GM12872 (cell line): ENCODE results near the gene PARVB.

Source experiments
- TF ChIP-seq, protein P1 (sequence below): IDR thresholded peaks from 3 replicates; pipeline ENCODE4 v1.5.1; 2011; ENCODE audit warnings: low read depth, mild to moderate bottlenecking, low read length, moderate library complexity; ENCODE audit not compliant: insufficient read depth

PARVB gene

GRCh38 chr22:44030051-44030701, 6.1 kb downstream of the PARVB start:
- TF ChIP-seq, protein P1, sequence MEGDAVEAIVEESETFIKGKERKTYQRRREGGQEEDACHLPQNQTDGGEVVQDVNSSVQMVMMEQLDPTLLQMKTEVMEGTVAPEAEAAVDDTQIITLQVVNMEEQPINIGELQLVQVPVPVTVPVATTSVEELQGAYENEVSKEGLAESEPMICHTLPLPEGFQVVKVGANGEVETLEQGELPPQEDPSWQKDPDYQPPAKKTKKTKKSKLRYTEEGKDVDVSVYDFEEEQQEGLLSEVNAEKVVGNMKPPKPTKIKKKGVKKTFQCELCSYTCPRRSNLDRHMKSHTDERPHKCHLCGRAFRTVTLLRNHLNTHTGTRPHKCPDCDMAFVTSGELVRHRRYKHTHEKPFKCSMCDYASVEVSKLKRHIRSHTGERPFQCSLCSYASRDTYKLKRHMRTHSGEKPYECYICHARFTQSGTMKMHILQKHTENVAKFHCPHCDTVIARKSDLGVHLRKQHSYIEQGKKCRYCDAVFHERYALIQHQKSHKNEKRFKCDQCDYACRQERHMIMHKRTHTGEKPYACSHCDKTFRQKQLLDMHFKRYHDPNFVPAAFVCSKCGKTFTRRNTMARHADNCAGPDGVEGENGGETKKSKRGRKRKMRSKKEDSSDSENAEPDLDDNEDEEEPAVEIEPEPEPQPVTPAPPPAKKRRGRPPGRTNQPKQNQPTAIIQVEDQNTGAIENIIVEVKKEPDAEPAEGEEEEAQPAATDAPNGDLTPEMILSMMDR: no peak

- TF ChIP-seq, protein P1: no peak
Observed at GRCh38 chr22:44030702-44031082, 6.6 kb downstream of the PARVB start.

DNA sequence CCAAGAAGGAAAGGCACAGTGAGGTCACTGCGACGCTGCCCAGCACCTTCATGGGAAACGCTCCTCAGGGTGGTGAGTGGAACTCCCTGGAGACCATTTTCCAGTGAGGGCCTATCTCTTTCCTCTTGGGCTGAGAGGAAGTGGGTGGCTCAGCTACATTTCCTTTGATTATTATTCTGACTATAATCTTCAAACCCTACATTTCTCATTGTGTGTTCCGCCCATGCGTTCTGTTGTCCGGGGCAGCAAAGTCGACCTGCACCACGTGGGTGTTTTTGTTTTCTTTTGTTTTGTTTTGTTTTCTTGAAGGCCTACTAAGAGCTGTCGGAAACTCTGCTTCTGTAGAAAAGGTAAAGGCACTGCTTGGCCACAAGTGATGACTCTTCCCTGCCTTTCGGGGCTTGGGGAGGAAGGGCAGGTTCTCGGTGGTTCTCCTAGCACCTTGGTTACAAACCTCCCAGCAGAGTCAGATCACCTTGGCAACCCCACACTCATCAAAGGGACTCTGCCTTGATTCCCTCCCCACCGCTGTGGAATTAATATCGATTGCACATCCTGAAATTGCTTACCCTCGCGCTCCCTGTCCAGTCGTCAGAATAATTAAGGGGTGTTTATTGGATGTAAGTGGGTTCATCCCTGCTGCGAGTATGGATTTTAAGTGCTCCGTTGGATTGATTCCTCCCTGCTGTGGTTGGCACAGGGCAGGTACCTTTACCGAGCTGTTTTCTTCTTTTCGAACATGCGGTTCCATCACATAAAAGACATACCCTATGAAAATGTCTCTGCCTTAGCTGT, 7.3 kb downstream of the PARVB start:
- TF ChIP-seq, protein P1: no peak

GRCh38 chr22:44032126-44032730, 8.1 kb downstream of the PARVB start:
- TF ChIP-seq, protein P1: no peak

DNA sequence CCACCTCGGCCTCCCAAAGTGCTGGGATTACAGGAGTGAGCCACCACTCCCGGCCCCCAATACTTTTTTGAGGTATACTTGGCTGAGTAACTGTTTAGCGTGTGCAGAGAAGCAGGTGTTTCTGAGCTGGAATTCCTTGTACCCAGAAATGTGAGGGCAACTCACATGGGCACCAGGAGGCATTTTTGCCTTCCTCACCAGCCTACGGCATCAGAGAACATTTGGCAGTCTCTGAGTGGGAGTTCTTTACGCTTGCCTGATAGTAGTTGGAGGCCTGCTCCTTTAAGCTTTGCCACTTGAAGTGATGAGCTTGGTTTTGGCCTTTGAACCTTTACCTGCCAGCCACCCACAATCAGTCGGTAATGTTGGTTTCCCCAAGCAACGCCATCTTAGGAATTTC, 9.2 kb downstream of the PARVB start:
- TF ChIP-seq, protein P1: no peak

- TF ChIP-seq, protein P1: no peak
Observed at GRCh38 chr22:44033694-44034093, 9.6 kb downstream of the PARVB start.
